Measurements from ENCODE around the gene FKBP2.
"Not testable (repeated sequence)": the region's sequence is repeated elsewhere in the genome, so short reads cannot be mapped to it uniquely, and the experiment has no call there.

FKBP2 gene

GRCh38 chr11:64234647-64235379, 6.1 kb upstream of the FKBP2 start:
- DNase-seq = peak; percentile 57

- no peak for DNase-seq
These were observed 5.3 kb upstream of the FKBP2 start for GRCh38 chr11:64235437-64236161.

GRCh38 chr11:64237484-64237951, 3.4 kb upstream of the FKBP2 start:
- no peak for DNase-seq

- DNase-seq = no peak
These were observed 2.8 kb upstream of the FKBP2 start for GRCh38 chr11:64238076-64238475.

- DNase-seq = no peak
These were observed 1.9 kb upstream of the FKBP2 start for GRCh38 chr11:64238999-64239398.

GRCh38 chr11:64239662-64240434, 1.0 kb upstream of the FKBP2 start:
- DNase-seq = no peak

GRCh38 chr11:64241241-64241490, 271 bp downstream of the FKBP2 start:
- no peak for DNase-seq

GRCh38 chr11:64241491-64242374, 838 bp downstream of the FKBP2 start:
- peak; percentile 99 for DNase-seq

- DNase-seq = no peak
These were observed 2.5 kb downstream of the FKBP2 start for GRCh38 chr11:64243236-64243854.

GRCh38 chr11:64244107-64244506, 3.2 kb downstream of the FKBP2 start:
- no peak for DNase-seq

- DNase-seq = no peak
These were observed 4.1 kb downstream of the FKBP2 start for GRCh38 chr11:64244966-64245365.

- DNase-seq = no peak
These were observed 4.5 kb downstream of the FKBP2 start for GRCh38 chr11:64245401-64245796.

GRCh38 chr11:64245797-64246620, 5.1 kb downstream of the FKBP2 start:
- DNase-seq = peak; percentile 87

GRCh38 chr11:64246621-64246870, 5.7 kb downstream of the FKBP2 start:
- DNase-seq = not testable (repeated sequence)

- DNase-seq = peak; percentile 89
These were observed 6.2 kb downstream of the FKBP2 start, which contains the start of gene PPP1R14B for GRCh38 chr11:64246871-64247728. TSS of gene PPP1R14B (minus strand) at chr11:64246943. CDS start at chr11:64246673, 270 bp downstream.

- no peak for DNase-seq
These were observed 7.0 kb downstream of the FKBP2 start for GRCh38 chr11:64247729-64248531.

- DNase-seq = no peak
These were observed 7.7 kb downstream of the FKBP2 start for GRCh38 chr11:64248578-64248977.

GRCh38 chr11:64249038-64249437, 8.1 kb downstream of the FKBP2 start:
- no peak for DNase-seq

- DNase-seq = no peak
These were observed 8.9 kb downstream of the FKBP2 start for GRCh38 chr11:64249563-64250414.
